Measurements from ENCODE around the gene CDK6. TPM values are rescaled to one million over a fixed set of nuclear protein-coding genes. Genes with fewer than 3 reads are reported as not detected.

The CDK6 gene
- total RNA-seq, 4 donors from 2014 or later, result 58.1 to 79.1 (median 68.3) TPM

DNA sequence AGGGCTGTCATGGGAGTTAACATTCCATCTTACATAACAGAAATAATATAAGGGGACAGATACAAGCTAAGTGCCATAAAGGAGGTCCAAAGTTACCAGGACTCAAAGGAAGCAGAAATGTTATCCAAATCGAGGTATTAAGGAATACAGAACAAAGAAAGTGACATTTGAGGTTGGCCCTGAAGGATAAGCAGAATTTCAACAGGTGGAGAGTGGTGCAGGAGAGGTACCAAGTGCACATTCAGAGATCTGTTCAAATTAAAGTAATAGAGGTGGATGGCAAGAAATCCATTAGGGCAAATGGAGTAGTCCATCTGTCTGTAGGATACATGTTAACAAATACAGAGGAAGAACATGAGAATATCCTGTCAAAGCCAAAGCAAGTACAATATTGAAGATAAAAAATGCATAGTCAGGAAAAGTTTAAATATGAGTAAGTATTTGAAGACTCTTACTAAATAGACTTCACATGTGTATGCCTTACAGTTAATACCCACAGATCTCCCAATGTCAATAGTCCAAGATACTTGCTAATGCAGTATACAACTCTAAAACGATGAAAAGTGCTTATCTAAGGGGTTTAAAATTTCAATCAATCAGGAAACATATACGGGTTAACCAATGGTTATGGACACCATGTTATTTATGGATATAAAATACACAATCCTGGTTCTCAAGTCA, 10.0 kb downstream of the CDK6 start:
- TF ChIP-seq, protein P1, sequence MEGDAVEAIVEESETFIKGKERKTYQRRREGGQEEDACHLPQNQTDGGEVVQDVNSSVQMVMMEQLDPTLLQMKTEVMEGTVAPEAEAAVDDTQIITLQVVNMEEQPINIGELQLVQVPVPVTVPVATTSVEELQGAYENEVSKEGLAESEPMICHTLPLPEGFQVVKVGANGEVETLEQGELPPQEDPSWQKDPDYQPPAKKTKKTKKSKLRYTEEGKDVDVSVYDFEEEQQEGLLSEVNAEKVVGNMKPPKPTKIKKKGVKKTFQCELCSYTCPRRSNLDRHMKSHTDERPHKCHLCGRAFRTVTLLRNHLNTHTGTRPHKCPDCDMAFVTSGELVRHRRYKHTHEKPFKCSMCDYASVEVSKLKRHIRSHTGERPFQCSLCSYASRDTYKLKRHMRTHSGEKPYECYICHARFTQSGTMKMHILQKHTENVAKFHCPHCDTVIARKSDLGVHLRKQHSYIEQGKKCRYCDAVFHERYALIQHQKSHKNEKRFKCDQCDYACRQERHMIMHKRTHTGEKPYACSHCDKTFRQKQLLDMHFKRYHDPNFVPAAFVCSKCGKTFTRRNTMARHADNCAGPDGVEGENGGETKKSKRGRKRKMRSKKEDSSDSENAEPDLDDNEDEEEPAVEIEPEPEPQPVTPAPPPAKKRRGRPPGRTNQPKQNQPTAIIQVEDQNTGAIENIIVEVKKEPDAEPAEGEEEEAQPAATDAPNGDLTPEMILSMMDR (IDR thresholded peaks at IDR 0.05), result no peak
- TF ChIP-seq POLR2A (IDR thresholded peaks at IDR 0.05) (no peak), POLR2AphosphoS5 (IDR thresholded peaks at IDR 0.05) (no peak), EP300 (IDR thresholded peaks at IDR 0.05) (no peak)
- 82% methylated on average over 3 of the region's 3 CpGs for WGBS

GRCh38 chr7:92824901-92825480, 11.4 kb downstream of the CDK6 start:
- no peak overlapping the region for H3K27ac ChIP-seq
- DNase-seq (ENCODE audit: low spot score in 2 of 2), result no peak
- no peak overlapping the region for H3K4me3 ChIP-seq
- peaks cover 21% of the 10 kb centered on the region for H3K4me1 ChIP-seq
- no peaks in the 10 kb centered on the region for H3K36me3 ChIP-seq
- TF ChIP-seq POLR2AphosphoS5 (IDR thresholded peaks at IDR 0.05) (no peak), EP300 (IDR thresholded peaks at IDR 0.05) (no peak), POLR2A (IDR thresholded peaks at IDR 0.05) (no peak)
- TF ChIP-seq, protein P1 (IDR thresholded peaks at IDR 0.05), result no peak
- WGBS, result 96% methylated on average over 3 of the region's 3 CpGs
- no peaks in the 10 kb centered on the region for H3K27me3 ChIP-seq
- H3K9me3 ChIP-seq, result no peaks in the 10 kb centered on the region

More for the DNA sequence above, 10.0 kb downstream of the CDK6 start:
- Histone ChIP-seq H3K9me3 (no peaks in the 10 kb centered on the region), H3K4me1 (peaks cover 33% of the 10 kb centered on the region), H3K27me3 (no peaks in the 10 kb centered on the region), H3K27ac (no peak overlapping the region), H3K36me3 (no peaks in the 10 kb centered on the region), H3K4me3 (no peak overlapping the region)
- DNase-seq (ENCODE audit: low spot score in 2 of 2), result no peak

GRCh38 chr7:92824450-92824849, 11.9 kb downstream of the CDK6 start:
- H3K4me1 ChIP-seq, result peaks cover 16% of the 10 kb centered on the region
- no peak for DNase-seq (ENCODE audit: low spot score in 2 of 2)
- TF ChIP-seq POLR2AphosphoS5 (IDR thresholded peaks at IDR 0.05), result no peak
- TF ChIP-seq POLR2A (IDR thresholded peaks at IDR 0.05), result no peak
- TF ChIP-seq, protein P1 (IDR thresholded peaks at IDR 0.05), result no peak
- no peak for TF ChIP-seq EP300 (IDR thresholded peaks at IDR 0.05)
- H3K4me3 ChIP-seq, result no peak overlapping the region
- no peaks in the 10 kb centered on the region for H3K9me3 ChIP-seq
- H3K36me3 ChIP-seq, result no peaks in the 10 kb centered on the region
- H3K27me3 ChIP-seq, result no peaks in the 10 kb centered on the region
- H3K27ac ChIP-seq, result no peak overlapping the region
- 62% methylated on average over 2 of the region's 2 CpGs for WGBS

DNA sequence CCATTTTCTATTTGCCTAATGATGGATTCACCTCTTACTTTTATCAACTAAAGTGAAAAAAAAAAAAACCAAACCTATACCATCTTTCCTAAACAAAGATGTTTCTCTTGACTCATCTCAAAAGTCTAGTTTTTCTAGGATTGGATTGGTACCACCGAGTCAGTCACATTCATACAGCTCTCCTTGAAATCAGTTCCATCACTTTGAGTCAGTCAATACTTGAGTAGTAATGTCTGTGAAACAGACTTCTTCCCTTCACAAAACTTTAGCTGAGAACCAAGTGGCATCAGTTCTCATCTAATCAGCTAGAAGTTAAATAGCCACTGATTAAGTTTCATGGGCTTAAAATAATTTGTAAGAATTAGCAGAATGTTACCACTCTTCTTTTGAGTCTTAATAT, 13.3 kb downstream of the CDK6 start:
- no peaks in the 10 kb centered on the region for H3K9me3 ChIP-seq
- WGBS, result 98% methylated on average over 1 of the region's 1 CpG
- H3K4me1 ChIP-seq, result peaks cover 11% of the 10 kb centered on the region
- no peak overlapping the region for H3K4me3 ChIP-seq
- no peak for DNase-seq (ENCODE audit: low spot score in 2 of 2)
- H3K27ac ChIP-seq, result no peak overlapping the region
- H3K36me3 ChIP-seq, result no peaks in the 10 kb centered on the region
- H3K27me3 ChIP-seq, result no peaks in the 10 kb centered on the region
- no peak for TF ChIP-seq POLR2AphosphoS5 (IDR thresholded peaks at IDR 0.05)
- TF ChIP-seq, protein P1 (IDR thresholded peaks at IDR 0.05), result no peak
- TF ChIP-seq POLR2A (IDR thresholded peaks at IDR 0.05), result no peak
- TF ChIP-seq EP300 (IDR thresholded peaks at IDR 0.05), result no peak

DNA sequence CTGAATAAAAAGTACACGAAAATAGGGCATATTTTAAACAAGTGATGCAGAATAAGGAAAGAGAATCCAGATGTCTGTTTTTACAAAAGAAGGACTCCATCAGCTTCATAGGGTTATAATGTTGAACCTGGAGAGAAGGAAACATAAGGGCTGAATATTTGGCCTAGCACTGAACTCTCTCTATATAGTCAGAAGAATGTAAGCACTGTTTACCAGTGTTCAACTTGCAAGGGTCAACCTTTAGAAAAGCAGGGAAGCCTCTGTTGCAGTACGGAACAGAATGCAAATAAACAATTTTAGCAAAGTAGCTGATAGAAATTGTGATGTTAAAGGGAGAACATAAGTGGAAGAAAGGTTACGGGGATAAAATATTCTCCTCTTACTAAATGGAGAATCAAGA, 16.2 kb downstream of the CDK6 start:
- no peaks in the 10 kb centered on the region for H3K36me3 ChIP-seq
- H3K4me1 ChIP-seq, result no peaks in the 10 kb centered on the region
- no peak overlapping the region for H3K27ac ChIP-seq
- 92% methylated on average over 3 of the region's 3 CpGs for WGBS
- no peak for TF ChIP-seq EP300 (IDR thresholded peaks at IDR 0.05)
- TF ChIP-seq, protein P1 (IDR thresholded peaks at IDR 0.05), result no peak
- TF ChIP-seq POLR2A (IDR thresholded peaks at IDR 0.05), result no peak
- TF ChIP-seq POLR2AphosphoS5 (IDR thresholded peaks at IDR 0.05), result no peak
- H3K4me3 ChIP-seq, result no peak overlapping the region
- no peaks in the 10 kb centered on the region for H3K27me3 ChIP-seq
- DNase-seq (ENCODE audit: low spot score in 2 of 2), result no peak
- no peaks in the 10 kb centered on the region for H3K9me3 ChIP-seq
